WTC11 (cell line): Measurements from ENCODE around the gene FGF18.

Source experiments
- ETV6 ChIP-seq: sonication (generic); formaldehyde crosslinking; IDR thresholded peaks from 2 replicates; pipeline ENCODE4 v1.8.1; 2022; ENCODE audit warnings: mild to moderate bottlenecking, missing genetic modification reagents
- FOXK1 ChIP-seq: sonication (generic); formaldehyde crosslinking; IDR thresholded peaks from 2 replicates; pipeline ENCODE4 v1.8.0; 2022; ENCODE audit warnings: mild to moderate bottlenecking, moderate library complexity, missing genetic modification reagents
- FOXP1 ChIP-seq: sonication (generic); formaldehyde crosslinking; IDR thresholded peaks from 2 replicates; pipeline ENCODE4 v1.8.0; 2022; ENCODE audit warnings: missing genetic modification reagents, mild to moderate bottlenecking, moderate library complexity, borderline replicate concordance
- HMGA2 ChIP-seq: fragments of 250-450 bp; sonication (Bioruptor Pico); IDR thresholded peaks from 2 replicates; pipeline ENCODE4 v1.4.0; 2021; ENCODE audit warnings: mild to moderate bottlenecking, moderate library complexity
- JUN ChIP-seq: sonication (generic); formaldehyde crosslinking; IDR thresholded peaks from 2 replicates; pipeline ENCODE4 v1.8.0; 2023; ENCODE audit warnings: mild to moderate bottlenecking, missing genetic modification reagents
- SOX15 ChIP-seq: fragments of 250-450 bp; sonication (Bioruptor Pico); IDR thresholded peaks from 2 replicates; pipeline ENCODE4 v1.9.0; 2021; ENCODE audit warnings: mild to moderate bottlenecking
- TEAD4 ChIP-seq: sonication (generic); formaldehyde crosslinking; IDR thresholded peaks from 2 replicates; pipeline ENCODE4 v1.8.0; 2022; ENCODE audit warnings: mild to moderate bottlenecking, missing genetic modification reagents
- ZBTB21 ChIP-seq: sonication (generic); formaldehyde crosslinking; IDR thresholded peaks from 2 replicates; pipeline ENCODE4 v1.8.1; 2023; ENCODE audit warnings: mild to moderate bottlenecking, missing genetic modification reagents, borderline replicate concordance
- TF ChIP-seq, protein P1 (sequence below): fragments of 200-600 bp; IDR thresholded peaks from 2 replicates; pipeline ENCODE4 v1.8.0; 2022; ENCODE audit warnings: antibody characterized with exemption
- TF ChIP-seq, protein P2 (sequence below): sonication (generic); formaldehyde crosslinking; IDR thresholded peaks from 2 replicates; pipeline ENCODE4 v1.8.0; 2022; ENCODE audit warnings: mild to moderate bottlenecking, missing genetic modification reagents
- TF ChIP-seq, protein P3 (sequence below): sonication (generic); formaldehyde crosslinking; IDR thresholded peaks from 2 replicates; pipeline ENCODE4 v1.8.1; 2022; ENCODE audit warnings: mild to moderate bottlenecking, moderate library complexity, missing genetic modification reagents
- TF ChIP-seq, protein P4 (sequence below): fragments of 250-450 bp; sonication (Bioruptor Pico); IDR thresholded peaks from 2 replicates; pipeline ENCODE4 v1.9.0; 2021; ENCODE audit warnings: moderate library complexity, mild to moderate bottlenecking, inconsistent platforms, borderline replicate concordance
- TF ChIP-seq, protein P5 (sequence below): sonication (generic); formaldehyde crosslinking; IDR thresholded peaks from 2 replicates; pipeline ENCODE4 v1.8.1; 2023; ENCODE audit warnings: mild to moderate bottlenecking, missing genetic modification reagents

DNA sequence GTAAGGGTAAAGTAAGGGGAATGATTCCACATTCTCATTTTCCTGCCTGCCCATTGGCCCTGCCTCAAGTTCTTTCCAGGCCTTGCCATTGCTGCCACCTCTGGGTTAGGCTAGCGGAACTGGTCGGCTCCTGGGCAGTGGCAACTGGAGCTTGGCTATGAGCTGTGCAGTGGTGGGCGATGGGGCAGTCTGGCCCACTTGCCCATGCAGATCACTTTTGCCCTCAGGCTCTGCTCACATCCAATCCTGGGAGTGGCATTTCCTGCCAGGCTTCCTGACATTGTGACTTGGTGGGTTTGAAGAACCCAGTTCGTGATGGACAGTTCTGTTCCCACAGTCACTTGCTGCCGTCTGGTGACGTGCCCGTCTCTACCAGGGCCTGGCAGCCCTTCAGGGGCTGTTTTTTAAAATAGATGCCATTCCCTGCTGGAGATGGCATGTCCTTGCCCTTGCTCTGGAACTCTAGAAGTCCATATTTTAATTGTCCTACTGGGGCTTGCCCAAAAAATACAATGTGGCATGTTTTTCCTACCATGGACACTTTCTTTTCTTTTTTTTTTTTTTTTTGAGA is 86.1 kb downstream of the FGF18 start:
- TF ChIP-seq, protein P1, sequence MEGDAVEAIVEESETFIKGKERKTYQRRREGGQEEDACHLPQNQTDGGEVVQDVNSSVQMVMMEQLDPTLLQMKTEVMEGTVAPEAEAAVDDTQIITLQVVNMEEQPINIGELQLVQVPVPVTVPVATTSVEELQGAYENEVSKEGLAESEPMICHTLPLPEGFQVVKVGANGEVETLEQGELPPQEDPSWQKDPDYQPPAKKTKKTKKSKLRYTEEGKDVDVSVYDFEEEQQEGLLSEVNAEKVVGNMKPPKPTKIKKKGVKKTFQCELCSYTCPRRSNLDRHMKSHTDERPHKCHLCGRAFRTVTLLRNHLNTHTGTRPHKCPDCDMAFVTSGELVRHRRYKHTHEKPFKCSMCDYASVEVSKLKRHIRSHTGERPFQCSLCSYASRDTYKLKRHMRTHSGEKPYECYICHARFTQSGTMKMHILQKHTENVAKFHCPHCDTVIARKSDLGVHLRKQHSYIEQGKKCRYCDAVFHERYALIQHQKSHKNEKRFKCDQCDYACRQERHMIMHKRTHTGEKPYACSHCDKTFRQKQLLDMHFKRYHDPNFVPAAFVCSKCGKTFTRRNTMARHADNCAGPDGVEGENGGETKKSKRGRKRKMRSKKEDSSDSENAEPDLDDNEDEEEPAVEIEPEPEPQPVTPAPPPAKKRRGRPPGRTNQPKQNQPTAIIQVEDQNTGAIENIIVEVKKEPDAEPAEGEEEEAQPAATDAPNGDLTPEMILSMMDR = no peak
- TF ChIP-seq ETV6 (CRISPR knock-in tag) (no peak), HMGA2 (CRISPR knock-in tag) (no peak), FOXK1 (CRISPR knock-in tag) (no peak), FOXP1 (CRISPR knock-in tag) (no peak), ZBTB21 (no peak), TEAD4 (CRISPR knock-in tag) (no peak), JUN (CRISPR knock-in tag) (no peak), SOX15 (CRISPR knock-in tag) (no peak)
- TF ChIP-seq, protein P2, sequence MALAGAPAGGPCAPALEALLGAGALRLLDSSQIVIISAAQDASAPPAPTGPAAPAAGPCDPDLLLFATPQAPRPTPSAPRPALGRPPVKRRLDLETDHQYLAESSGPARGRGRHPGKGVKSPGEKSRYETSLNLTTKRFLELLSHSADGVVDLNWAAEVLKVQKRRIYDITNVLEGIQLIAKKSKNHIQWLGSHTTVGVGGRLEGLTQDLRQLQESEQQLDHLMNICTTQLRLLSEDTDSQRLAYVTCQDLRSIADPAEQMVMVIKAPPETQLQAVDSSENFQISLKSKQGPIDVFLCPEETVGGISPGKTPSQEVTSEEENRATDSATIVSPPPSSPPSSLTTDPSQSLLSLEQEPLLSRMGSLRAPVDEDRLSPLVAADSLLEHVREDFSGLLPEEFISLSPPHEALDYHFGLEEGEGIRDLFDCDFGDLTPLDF (CRISPR knock-in tag) = no peak
- TF ChIP-seq, protein P3, sequence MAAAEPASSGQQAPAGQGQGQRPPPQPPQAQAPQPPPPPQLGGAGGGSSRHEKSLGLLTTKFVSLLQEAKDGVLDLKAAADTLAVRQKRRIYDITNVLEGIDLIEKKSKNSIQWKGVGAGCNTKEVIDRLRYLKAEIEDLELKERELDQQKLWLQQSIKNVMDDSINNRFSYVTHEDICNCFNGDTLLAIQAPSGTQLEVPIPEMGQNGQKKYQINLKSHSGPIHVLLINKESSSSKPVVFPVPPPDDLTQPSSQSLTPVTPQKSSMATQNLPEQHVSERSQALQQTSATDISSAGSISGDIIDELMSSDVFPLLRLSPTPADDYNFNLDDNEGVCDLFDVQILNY = no peak
- TF ChIP-seq, protein P4, sequence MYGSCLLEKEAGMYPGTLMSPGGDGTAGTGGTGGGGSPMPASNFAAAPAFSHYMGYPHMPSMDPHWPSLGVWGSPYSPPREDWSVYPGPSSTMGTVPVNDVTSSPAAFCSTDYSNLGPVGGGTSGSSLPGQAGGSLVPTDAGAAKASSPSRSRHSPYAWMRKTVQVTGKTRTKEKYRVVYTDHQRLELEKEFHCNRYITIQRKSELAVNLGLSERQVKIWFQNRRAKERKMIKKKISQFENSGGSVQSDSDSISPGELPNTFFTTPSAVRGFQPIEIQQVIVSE (CRISPR knock-in tag) = no peak
- TF ChIP-seq, protein P5, sequence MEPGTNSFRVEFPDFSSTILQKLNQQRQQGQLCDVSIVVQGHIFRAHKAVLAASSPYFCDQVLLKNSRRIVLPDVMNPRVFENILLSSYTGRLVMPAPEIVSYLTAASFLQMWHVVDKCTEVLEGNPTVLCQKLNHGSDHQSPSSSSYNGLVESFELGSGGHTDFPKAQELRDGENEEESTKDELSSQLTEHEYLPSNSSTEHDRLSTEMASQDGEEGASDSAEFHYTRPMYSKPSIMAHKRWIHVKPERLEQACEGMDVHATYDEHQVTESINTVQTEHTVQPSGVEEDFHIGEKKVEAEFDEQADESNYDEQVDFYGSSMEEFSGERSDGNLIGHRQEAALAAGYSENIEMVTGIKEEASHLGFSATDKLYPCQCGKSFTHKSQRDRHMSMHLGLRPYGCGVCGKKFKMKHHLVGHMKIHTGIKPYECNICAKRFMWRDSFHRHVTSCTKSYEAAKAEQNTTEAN (CRISPR knock-in tag) = no peak
